Activated T-helper 2 cell treated with anti-CD3 and anti-CD28 coated beads, Interferon-gamma antibody, Interleukin-2, Interleukin-4, amounts not matched to agents 10 μg/mL and 5 μg/mL and 100 μg/mL, durations not matched to agents 14 hours and 24 hours and 36 hours (primary cell): Measurements from ENCODE around the gene GPC6. TPM values are rescaled to one million over a fixed set of nuclear protein-coding genes. Genes with fewer than 3 reads are reported as not detected.

Experiments used
- DNase-seq: peaks from one replicate; pipeline ENCODE4 v3.0.0; 2021; ENCODE audit warnings: low spot score
- H3K27ac Mint-ChIP-seq: one replicate; pipeline ENCODE4 v1.8.0; 2021; ENCODE audit warnings: mixed read lengths
- H3K27me3 Mint-ChIP-seq: one replicate; pipeline ENCODE4 v1.8.0; 2021; ENCODE audit warnings: low read depth, mixed read lengths
- H3K36me3 Mint-ChIP-seq: one replicate; pipeline ENCODE4 v1.8.0; 2021; ENCODE audit warnings: low read depth, mixed read lengths
- H3K4me1 Mint-ChIP-seq: one replicate; pipeline ENCODE4 v1.8.0; 2021; ENCODE audit warnings: low read depth, mixed read lengths
- H3K4me3 Mint-ChIP-seq: one replicate; pipeline ENCODE4 v1.8.0; 2021; ENCODE audit warnings: low read depth, mild to moderate bottlenecking, moderate library complexity, mixed read lengths
- H3K9me3 Mint-ChIP-seq: one replicate; pipeline ENCODE4 v1.8.0; 2021; ENCODE audit warnings: mixed read lengths
- intact Hi-C: fragments of 100-400 bp; cut with micrococcal nuclease; formaldehyde crosslinking; loops from one replicate; pipeline ENCODE4 v1.15.1; 2023
- total RNA-seq: library from RNA; stranded (reverse); gene quantifications from 2 replicates; pipeline ENCODE4 v1.2.3, GENCODE V29; 2022

GPC6 gene
- total RNA-seq, 1 donor from 2014 or later: not detected

GRCh38 chr13:93547886-93548285 lies 321.3 kb downstream of the GPC6 start:
- H3K36me3 Mint-ChIP-seq: no peaks in the 10 kb centered on the region
- intact Hi-C loops: no loop called here
- no peaks in the 10 kb centered on the region for H3K4me1 Mint-ChIP-seq
- H3K27me3 Mint-ChIP-seq: no peaks in the 10 kb centered on the region
- H3K9me3 Mint-ChIP-seq: no peaks in the 10 kb centered on the region
- DNase-seq: no peak
- H3K4me3 Mint-ChIP-seq: no peak overlapping the region
- H3K27ac Mint-ChIP-seq: no peak overlapping the region

- no peak for DNase-seq
- intact Hi-C loops: no loop called here
- H3K4me3 Mint-ChIP-seq: no peak overlapping the region
- H3K27me3 Mint-ChIP-seq: no peaks in the 10 kb centered on the region
- H3K36me3 Mint-ChIP-seq: no peaks in the 10 kb centered on the region
- H3K4me1 Mint-ChIP-seq: no peaks in the 10 kb centered on the region
- H3K9me3 Mint-ChIP-seq: no peaks in the 10 kb centered on the region
- H3K27ac Mint-ChIP-seq: no peak overlapping the region
Measured at GRCh38 chr13:93549326-93550005, 322.9 kb downstream of the GPC6 start.

- Mint-ChIP-seq H3K4me3 (no peak overlapping the region), H3K27me3 (no peaks in the 10 kb centered on the region), H3K36me3 (no peaks in the 10 kb centered on the region), H3K4me1 (no peaks in the 10 kb centered on the region), H3K9me3 (no peaks in the 10 kb centered on the region), H3K27ac (no peak overlapping the region)
- no peak for DNase-seq
- intact Hi-C loops: no loop called here
Measured at GRCh38 chr13:93550236-93550635, 323.6 kb downstream of the GPC6 start.

- no peak overlapping the region for H3K4me3 Mint-ChIP-seq
- intact Hi-C loops: no loop called here
- no peaks in the 10 kb centered on the region for H3K36me3 Mint-ChIP-seq
- H3K4me1 Mint-ChIP-seq: no peaks in the 10 kb centered on the region
- H3K9me3 Mint-ChIP-seq: no peaks in the 10 kb centered on the region
- DNase-seq: no peak
- no peaks in the 10 kb centered on the region for H3K27me3 Mint-ChIP-seq
- no peak overlapping the region for H3K27ac Mint-ChIP-seq
Measured at GRCh38 chr13:93552596-93552995, 326.0 kb downstream of the GPC6 start.

- Mint-ChIP-seq H3K4me1 (no peaks in the 10 kb centered on the region), H3K36me3 (no peaks in the 10 kb centered on the region), H3K9me3 (no peaks in the 10 kb centered on the region), H3K27ac (no peak overlapping the region), H3K4me3 (no peak overlapping the region), H3K27me3 (no peaks in the 10 kb centered on the region)
- DNase-seq: no peak
- intact Hi-C loops: no loop called here
Measured at GRCh38 chr13:93554514-93554913, 327.9 kb downstream of the GPC6 start.

GRCh38 chr13:93558637-93559036 lies 332.0 kb downstream of the GPC6 start:
- DNase-seq: no peak
- Mint-ChIP-seq H3K36me3 (no peaks in the 10 kb centered on the region), H3K4me1 (no peaks in the 10 kb centered on the region), H3K9me3 (no peaks in the 10 kb centered on the region), H3K4me3 (no peak overlapping the region), H3K27ac (no peak overlapping the region), H3K27me3 (no peaks in the 10 kb centered on the region)
- intact Hi-C loops: no loop called here

- H3K4me3 Mint-ChIP-seq: no peak overlapping the region
- H3K9me3 Mint-ChIP-seq: no peaks in the 10 kb centered on the region
- intact Hi-C loops: no loop called here
- no peaks in the 10 kb centered on the region for H3K36me3 Mint-ChIP-seq
- H3K4me1 Mint-ChIP-seq: no peaks in the 10 kb centered on the region
- no peak for DNase-seq
- no peak overlapping the region for H3K27ac Mint-ChIP-seq
- H3K27me3 Mint-ChIP-seq: no peaks in the 10 kb centered on the region
Measured at GRCh38 chr13:93559718-93560117, 333.1 kb downstream of the GPC6 start.

GRCh38 chr13:93561576-93562225 lies 335.1 kb downstream of the GPC6 start:
- H3K27me3 Mint-ChIP-seq: no peaks in the 10 kb centered on the region
- no peak overlapping the region for H3K4me3 Mint-ChIP-seq
- H3K36me3 Mint-ChIP-seq: no peaks in the 10 kb centered on the region
- no peak overlapping the region for H3K27ac Mint-ChIP-seq
- no peaks in the 10 kb centered on the region for H3K4me1 Mint-ChIP-seq
- DNase-seq: no peak
- H3K9me3 Mint-ChIP-seq: no peaks in the 10 kb centered on the region
- intact Hi-C loops: no loop called here

- Mint-ChIP-seq H3K36me3 (no peaks in the 10 kb centered on the region), H3K4me3 (no peak overlapping the region), H3K4me1 (no peaks in the 10 kb centered on the region), H3K27me3 (no peaks in the 10 kb centered on the region), H3K27ac (no peak overlapping the region), H3K9me3 (no peaks in the 10 kb centered on the region)
- intact Hi-C loops: no loop called here
- DNase-seq: no peak
Measured at GRCh38 chr13:93562676-93563075, 336.1 kb downstream of the GPC6 start.

- Mint-ChIP-seq H3K27ac (no peak overlapping the region), H3K4me1 (no peaks in the 10 kb centered on the region), H3K9me3 (no peaks in the 10 kb centered on the region), H3K36me3 (no peaks in the 10 kb centered on the region), H3K4me3 (no peak overlapping the region), H3K27me3 (no peaks in the 10 kb centered on the region)
- no peak for DNase-seq
- intact Hi-C loops: no loop called here
Measured at GRCh38 chr13:93577105-93577504, 350.5 kb downstream of the GPC6 start.

GRCh38 chr13:93589788-93590187 lies 363.2 kb downstream of the GPC6 start:
- no peaks in the 10 kb centered on the region for H3K9me3 Mint-ChIP-seq
- no peaks in the 10 kb centered on the region for H3K36me3 Mint-ChIP-seq
- no peak overlapping the region for H3K27ac Mint-ChIP-seq
- H3K4me3 Mint-ChIP-seq: no peak overlapping the region
- no peak for DNase-seq
- intact Hi-C loops: no loop called here
- H3K4me1 Mint-ChIP-seq: no peaks in the 10 kb centered on the region
- no peaks in the 10 kb centered on the region for H3K27me3 Mint-ChIP-seq

- intact Hi-C loops: no loop called here
- Mint-ChIP-seq H3K27ac (no peak overlapping the region), H3K4me1 (no peaks in the 10 kb centered on the region), H3K9me3 (no peaks in the 10 kb centered on the region), H3K4me3 (no peak overlapping the region), H3K27me3 (no peaks in the 10 kb centered on the region), H3K36me3 (no peaks in the 10 kb centered on the region)
- no peak for DNase-seq
Measured at GRCh38 chr13:93603043-93603442, 376.4 kb downstream of the GPC6 start.

GRCh38 chr13:93614776-93615175 lies 388.2 kb downstream of the GPC6 start:
- no peaks in the 10 kb centered on the region for H3K36me3 Mint-ChIP-seq
- H3K9me3 Mint-ChIP-seq: no peaks in the 10 kb centered on the region
- no peak overlapping the region for H3K4me3 Mint-ChIP-seq
- no peaks in the 10 kb centered on the region for H3K4me1 Mint-ChIP-seq
- intact Hi-C loops: no loop called here
- DNase-seq: no peak
- H3K27ac Mint-ChIP-seq: no peak overlapping the region
- H3K27me3 Mint-ChIP-seq: no peaks in the 10 kb centered on the region
